ENCODE data around the gene DNASE1L1.

DNASE1L1 gene

GRCh38 chrX:154433605-154434004 lies 24.6 kb upstream of the DNASE1L1 start:
- H4K20me1 ChIP-seq (ENCODE audit: insufficient read depth, low read length, poor library complexity, severe bottlenecking) = no peaks in the 10 kb centered on the region
- no peak overlapping the region for H2AFZ ChIP-seq (ENCODE audit: low read length)
- H3K4me3 ChIP-seq (ENCODE audit: low read length, poor library complexity, severe bottlenecking) = no peak overlapping the region
- H3K4me2 ChIP-seq (ENCODE audit: low read depth, low read length, poor library complexity, severe bottlenecking) = no peak overlapping the region
- H3K9me2 ChIP-seq (replicated peaks; ENCODE audit: low read depth, low read length) = no peaks in the 10 kb centered on the region
- H3K9me3 ChIP-seq (ENCODE audit: insufficient read depth, low read depth, low read length) = no peaks in the 10 kb centered on the region
- no peaks in the 10 kb centered on the region; the same call in 1 of the 2 replicates for H3K36me3 ChIP-seq (ENCODE audit: insufficient read depth, low read length)
- peaks cover 14% of the 10 kb centered on the region for H3K4me1 ChIP-seq (ENCODE audit: insufficient read depth, low read length, poor library complexity, severe bottlenecking)
- H3K79me2 ChIP-seq (ENCODE audit: insufficient read depth, low read length) = peaks cover 47% of the 10 kb centered on the region
- no peaks in the 10 kb centered on the region for H3K27me3 ChIP-seq (ENCODE audit: insufficient read depth, low read length, poor library complexity, severe bottlenecking)
- no peaks in the 10 kb centered on the region for H3F3A ChIP-seq (ENCODE audit: low read depth)
- no peak overlapping the region for H3K9ac ChIP-seq (ENCODE audit: low read depth, low read length, poor library complexity, severe bottlenecking)
- TF ChIP-seq CTCF (conservative IDR thresholded peaks at IDR 0.05; ENCODE audit: low read length) = no peak

- Histone ChIP-seq H3K9ac (ENCODE audit: low read depth, low read length, poor library complexity, severe bottlenecking) (no peak overlapping the region), H2AFZ (ENCODE audit: low read length) (no peak overlapping the region), H3K4me1 (ENCODE audit: insufficient read depth, low read length, poor library complexity, severe bottlenecking) (peaks cover 15% of the 10 kb centered on the region), H3F3A (ENCODE audit: low read depth) (no peaks in the 10 kb centered on the region), H3K27me3 (ENCODE audit: insufficient read depth, low read length, poor library complexity, severe bottlenecking) (no peaks in the 10 kb centered on the region), H3K36me3 (ENCODE audit: insufficient read depth, low read length) (no peaks in the 10 kb centered on the region; the same call in 1 of the 2 replicates), H3K9me2 (replicated peaks; ENCODE audit: low read depth, low read length) (no peaks in the 10 kb centered on the region), H3K4me2 (ENCODE audit: low read depth, low read length, poor library complexity, severe bottlenecking) (no peak overlapping the region), H3K79me2 (ENCODE audit: insufficient read depth, low read length) (peaks cover 42% of the 10 kb centered on the region), H3K9me3 (ENCODE audit: insufficient read depth, low read depth, low read length) (no peaks in the 10 kb centered on the region), H4K20me1 (ENCODE audit: insufficient read depth, low read length, poor library complexity, severe bottlenecking) (no peaks in the 10 kb centered on the region), H3K4me3 (ENCODE audit: low read length, poor library complexity, severe bottlenecking) (no peak overlapping the region)
- TF ChIP-seq CTCF (conservative IDR thresholded peaks at IDR 0.05; ENCODE audit: low read length) = no peak
- TF ChIP-seq EZH2phosphoT487 (IDR thresholded peaks at IDR 0.05; ENCODE audit: borderline replicate concordance) = no peak
These were observed 23.2 kb upstream of the DNASE1L1 start for GRCh38 chrX:154432210-154432609.

GRCh38 chrX:154431341-154431740 lies 22.3 kb upstream of the DNASE1L1 start:
- Histone ChIP-seq H3K79me2 (ENCODE audit: insufficient read depth, low read length) (peaks cover 43% of the 10 kb centered on the region), H3K4me2 (ENCODE audit: low read depth, low read length, poor library complexity, severe bottlenecking) (peak overlapping the region; percentile 59), H3F3A (ENCODE audit: low read depth) (no peaks in the 10 kb centered on the region), H3K4me3 (ENCODE audit: low read length, poor library complexity, severe bottlenecking) (no peak overlapping the region), H3K36me3 (ENCODE audit: insufficient read depth, low read length) (no peaks in the 10 kb centered on the region; the same call in 1 of the 2 replicates), H2AFZ (ENCODE audit: low read length) (no peak overlapping the region), H3K9ac (ENCODE audit: low read depth, low read length, poor library complexity, severe bottlenecking) (no peak overlapping the region), H4K20me1 (ENCODE audit: insufficient read depth, low read length, poor library complexity, severe bottlenecking) (no peaks in the 10 kb centered on the region), H3K9me2 (replicated peaks; ENCODE audit: low read depth, low read length) (no peaks in the 10 kb centered on the region), H3K27me3 (ENCODE audit: insufficient read depth, low read length, poor library complexity, severe bottlenecking) (no peaks in the 10 kb centered on the region), H3K4me1 (ENCODE audit: insufficient read depth, low read length, poor library complexity, severe bottlenecking) (peaks cover 18% of the 10 kb centered on the region), H3K9me3 (ENCODE audit: insufficient read depth, low read depth, low read length) (no peaks in the 10 kb centered on the region)
- TF ChIP-seq CTCF (conservative IDR thresholded peaks at IDR 0.05; ENCODE audit: low read length) (no peak), EZH2phosphoT487 (IDR thresholded peaks at IDR 0.05; ENCODE audit: borderline replicate concordance) (no peak)
